Hematopoietic multipotent progenitor cell treated with erythropoietin and hydrocortisone succinate and interleukin-3 and kit ligand, for 8 days (in vitro differentiated cells): ENCODE measurements around the gene TMEM273.

Experiments
- DNase-seq: peaks from one replicate; pipeline ENCODE4 v3.0.0-alpha.2; 2015

The TMEM273 gene

GRCh38 chr10:49175587-49176309, 12.4 kb downstream of the TMEM273 start:
- no peak for DNase-seq

DNA sequence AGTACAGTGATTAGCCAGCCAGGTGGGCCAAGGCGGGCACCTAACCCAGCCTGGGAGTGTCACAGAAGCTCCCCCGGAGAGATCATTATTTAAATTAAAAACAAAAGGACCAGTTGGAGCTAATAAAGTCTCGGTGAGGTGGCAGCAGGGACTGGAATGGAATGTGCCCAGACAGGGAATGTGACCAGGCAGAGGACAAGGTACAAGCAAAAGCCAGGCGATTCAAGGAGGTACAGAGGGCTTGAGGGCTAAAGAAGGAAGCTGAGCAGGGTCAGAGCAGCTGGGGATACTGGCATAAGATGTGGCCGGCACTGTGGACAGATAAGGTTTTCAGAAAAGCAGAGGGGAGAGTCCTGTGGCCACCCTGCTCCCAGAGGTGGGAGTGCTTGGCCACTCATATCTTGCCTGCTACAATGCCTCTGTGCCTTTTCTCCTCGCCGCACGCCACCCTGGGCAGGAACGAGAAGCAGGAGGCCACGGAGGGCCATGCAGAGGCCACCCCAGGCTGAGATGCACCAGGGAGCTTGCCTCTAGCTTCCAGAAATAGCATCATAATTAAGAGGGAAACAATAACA, 13.2 kb downstream of the TMEM273 start:
- no peak for DNase-seq

DNA sequence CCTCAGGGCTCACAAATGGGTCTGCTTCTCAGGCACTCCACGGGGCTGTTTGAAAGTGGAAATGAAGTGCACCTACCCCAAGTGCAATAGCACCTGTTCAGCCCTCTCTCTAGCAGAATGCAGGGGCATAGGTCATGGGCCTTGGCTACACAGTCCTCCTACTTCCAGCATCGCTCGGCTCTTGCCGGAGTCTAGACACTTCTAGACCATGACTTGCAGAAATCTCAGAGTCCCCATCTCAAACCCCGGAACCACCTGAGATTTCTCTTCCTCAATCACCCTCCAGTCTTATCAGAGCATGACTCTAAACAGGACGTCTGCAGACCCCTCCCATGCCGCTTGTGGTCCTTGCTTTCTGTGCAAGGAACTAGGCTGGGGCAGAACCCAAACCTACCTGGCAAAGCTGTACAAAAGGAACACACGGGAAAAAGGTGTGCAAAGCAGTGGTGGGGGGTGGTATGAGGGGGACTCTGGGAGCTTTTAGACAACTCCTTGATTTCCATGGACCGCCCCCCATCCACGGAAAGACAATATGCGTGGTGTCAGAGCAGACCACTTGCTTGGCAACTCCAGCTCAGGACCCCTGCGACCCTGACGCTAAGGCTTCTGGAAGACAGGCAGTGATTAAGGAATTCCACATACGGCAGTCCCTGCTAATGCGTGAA, 13.8 kb downstream of the TMEM273 start:
- DNase-seq = no peak

DNA sequence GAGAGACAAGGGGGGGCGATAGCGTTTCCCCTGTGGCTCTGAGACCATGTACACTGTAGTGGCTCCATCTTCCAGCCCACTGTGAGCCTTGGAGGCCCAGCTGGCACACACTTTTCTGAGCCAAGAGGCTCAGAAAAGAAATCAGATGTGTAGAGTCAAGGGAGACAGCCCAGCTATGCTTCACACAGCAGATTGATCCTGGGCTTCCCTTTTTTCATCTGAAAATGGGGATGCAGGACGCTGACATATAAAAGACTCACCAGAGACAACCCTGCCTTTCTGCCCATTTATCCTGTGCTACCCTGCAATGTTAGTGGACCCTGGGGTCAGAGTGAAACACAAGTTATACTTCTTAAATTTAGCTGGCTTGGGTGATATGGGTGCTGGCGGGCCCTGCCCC, 14.3 kb downstream of the TMEM273 start:
- DNase-seq = no peak

DNA sequence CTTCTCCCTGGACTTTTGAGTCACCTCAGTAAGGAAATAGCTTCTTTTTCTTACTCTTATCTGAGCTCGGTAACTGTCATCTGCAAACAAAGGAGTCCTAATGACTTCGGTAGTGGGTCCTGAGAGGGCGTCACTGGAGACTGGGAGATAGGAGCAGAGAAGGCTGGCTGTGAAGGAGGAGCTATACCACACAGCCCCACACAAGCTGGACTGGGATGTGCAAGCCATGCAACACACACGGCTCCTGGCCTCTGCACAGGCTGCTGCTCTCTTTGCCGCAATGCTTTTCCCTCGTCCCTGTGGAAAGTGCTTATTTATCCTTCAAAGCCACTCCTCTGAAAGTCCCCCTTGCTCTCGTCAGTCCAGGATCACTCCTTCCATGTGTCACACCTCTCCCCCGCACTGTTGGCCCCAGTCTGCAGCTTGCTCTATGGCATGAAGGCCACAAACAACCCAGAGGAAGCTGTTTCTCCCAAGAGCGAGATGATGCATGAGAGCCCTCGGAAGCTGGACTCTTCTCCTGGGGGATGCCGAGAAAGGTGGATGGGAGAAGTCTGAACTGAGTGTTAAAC, 14.9 kb downstream of the TMEM273 start:
- no peak for DNase-seq

DNA sequence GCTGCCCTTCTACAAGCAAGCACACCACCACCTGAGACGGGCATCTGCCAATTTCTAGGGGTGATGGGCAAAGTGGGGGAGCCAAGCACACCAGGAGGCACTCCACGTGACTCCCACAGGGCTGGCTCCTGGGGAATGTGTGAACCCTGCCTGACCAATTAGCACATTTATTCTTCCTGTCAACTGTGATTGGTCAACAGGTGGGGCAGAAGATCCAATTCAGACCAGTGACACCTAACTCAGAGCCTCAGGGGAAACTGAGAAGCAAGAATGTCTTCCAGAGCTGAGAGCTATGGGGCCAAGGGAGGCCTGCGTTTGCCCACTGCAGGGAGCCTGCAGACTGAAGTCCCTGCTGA, 15.4 kb downstream of the TMEM273 start:
- no peak for DNase-seq

DNA sequence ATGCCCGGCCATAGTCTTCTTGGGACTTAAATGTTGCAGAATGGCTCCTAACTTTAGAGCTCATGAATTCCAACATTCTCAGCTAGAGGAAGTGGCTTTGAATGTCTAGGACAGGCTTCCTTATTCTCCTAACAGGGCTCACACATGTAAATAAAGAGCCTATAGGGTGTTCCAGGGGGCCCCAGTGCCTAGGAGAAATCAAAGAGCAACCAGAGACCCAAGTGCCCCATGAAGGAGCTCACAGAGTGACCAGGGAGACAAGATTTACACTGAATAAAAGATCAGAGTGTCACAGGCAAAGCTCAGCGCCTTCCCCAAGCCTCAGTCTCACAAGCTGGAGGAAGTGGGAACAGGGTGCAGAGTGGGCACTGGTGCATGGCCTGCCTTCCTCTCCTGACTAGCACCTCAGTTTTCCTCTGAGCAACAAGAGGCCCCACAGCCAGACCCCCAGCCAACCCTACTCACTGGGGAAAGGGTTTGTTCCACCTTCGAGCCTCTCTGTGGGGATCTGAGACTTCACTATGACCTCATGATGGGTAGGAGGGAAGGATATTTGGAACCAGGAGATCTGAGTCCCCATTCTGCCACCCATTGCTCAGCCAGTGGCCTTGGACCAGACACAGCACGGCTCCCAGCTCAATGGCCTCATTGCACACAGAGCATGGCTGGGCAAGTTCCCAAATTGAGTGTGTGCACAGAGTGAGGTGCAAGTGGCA, 16.0 kb downstream of the TMEM273 start:
- no peak for DNase-seq

GRCh38 chr10:49171326-49172060, 16.7 kb downstream of the TMEM273 start:
- no peak for DNase-seq

DNA sequence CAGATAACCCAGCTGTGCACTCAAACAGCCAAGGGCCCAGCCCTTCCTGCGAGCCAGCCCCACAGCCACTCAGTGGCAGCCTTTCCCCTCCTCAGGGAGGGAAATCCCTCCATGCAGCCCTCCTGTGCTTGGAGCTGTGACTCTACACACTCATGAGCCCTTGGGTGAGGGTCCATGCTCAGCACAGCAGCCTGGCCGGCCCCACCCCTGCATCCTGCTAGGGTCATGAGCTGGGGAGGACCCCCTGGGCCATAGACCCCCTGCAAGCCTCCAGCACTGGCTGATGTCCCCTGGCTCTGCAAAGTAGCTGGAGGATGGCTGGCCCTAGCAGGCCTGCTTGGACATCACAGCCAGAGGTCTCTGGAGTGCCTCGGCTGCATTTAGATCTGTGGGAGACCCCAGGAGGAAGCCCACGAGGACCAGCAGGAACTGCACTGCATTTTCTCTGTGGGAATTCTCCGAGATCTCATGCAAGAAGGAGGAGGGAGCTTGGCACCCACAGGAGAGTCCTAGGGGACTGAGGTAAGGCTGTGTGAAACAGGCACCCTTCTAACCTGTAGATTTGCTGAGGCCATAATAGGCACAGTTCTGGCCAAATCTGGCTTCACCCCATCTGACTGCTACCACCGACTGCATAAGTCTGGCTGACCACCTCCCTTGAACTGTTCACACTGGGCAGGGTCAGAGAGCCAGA, 17.4 kb downstream of the TMEM273 start:
- no peak for DNase-seq

GRCh38 chr10:49169776-49170175, 18.4 kb downstream of the TMEM273 start:
- DNase-seq = no peak

DNA sequence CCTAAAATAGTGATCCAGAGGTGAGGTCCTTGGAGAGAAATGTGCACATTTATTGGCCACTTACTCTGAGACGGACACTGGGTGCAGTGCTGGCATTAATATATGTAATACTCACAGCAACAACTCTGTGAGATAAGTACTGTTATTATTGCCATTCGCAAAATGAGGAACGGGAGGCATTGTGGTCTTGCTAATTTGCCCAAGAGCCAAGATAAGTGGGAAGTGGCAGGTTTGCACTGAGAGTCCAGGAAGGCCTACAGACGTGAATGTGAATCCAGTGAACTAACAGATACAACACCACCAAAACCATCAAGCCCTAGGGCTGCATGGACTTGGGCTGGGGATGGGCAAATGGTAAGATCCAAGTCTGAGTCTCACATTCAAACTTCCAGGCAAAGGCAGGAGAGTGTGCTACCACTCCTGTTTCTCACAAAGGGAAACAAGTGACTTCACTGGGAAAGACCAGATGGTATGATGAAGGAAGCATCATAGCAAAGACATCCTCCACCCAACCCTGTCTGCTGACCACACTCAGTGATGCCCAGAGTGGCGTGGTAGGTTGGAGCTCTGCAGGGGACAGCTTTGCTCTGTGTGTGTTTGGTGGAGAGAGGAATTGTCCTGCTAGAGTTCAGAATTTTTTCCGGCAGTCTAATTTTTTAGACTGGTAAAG, 19.2 kb downstream of the TMEM273 start:
- no peak for DNase-seq

DNA sequence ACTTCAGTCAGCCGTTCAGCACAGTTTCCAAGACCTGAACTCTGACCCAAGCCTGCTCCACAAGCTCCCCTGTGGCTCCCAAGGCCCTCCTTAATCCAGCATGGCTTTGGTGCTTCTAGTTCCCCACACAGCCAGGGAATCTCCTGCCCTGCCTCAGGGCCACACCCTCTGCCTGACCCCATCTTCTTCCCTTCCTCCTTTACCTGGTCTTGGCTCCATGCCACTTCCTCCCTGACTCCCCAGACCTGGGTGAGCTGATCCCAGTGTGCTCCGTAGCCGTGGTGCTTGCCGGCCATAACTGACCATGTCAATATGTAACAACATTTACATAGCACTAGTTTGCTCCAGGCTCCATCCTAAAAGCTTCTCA, 20.0 kb downstream of the TMEM273 start:
- DNase-seq = no peak

- no peak for DNase-seq
These were observed 20.6 kb downstream of the TMEM273 start for GRCh38 chr10:49167425-49168170.

DNA sequence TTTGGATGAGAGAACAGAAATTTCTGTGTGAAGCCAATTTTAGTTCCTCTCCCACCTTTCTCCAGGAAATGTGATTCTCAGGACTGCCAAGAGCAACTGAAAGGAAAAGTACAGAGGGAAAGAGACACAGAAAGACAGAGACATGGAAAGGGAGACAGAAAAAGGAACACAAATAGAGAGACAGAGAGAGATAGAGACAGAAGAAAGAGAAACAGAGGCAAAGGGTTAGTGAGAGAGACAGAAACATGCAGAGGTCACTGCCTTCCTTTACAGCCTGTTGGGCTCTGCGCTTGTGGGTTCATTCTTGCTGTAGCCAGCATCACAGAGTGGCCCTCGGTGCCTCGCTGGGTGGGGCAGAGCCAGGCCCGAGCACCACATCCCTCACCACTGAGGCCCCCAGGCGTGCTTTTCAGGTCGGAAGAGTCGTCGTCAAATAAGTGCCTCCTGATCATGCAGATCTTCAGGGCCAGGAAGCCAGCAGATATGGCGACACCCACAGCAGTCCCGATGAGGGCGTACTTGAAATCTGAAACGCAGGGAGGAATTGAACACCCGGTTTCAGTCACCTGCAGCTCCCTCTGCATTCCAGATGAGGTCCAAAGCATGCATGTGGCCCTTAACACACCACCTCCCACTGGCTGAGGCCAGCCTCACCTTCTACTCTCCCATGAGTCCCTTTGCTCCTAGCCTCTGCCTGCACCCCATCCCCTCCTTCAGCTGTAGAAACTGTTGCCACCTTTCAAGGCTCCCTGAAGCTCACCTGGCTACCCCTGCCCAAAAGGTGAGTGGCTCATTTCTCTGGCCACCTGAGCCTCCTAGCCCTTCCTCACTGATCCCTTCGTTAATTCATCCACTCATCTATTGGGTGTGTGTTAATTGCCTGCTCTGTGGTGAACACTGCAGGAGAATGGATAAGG, 21.4 kb downstream of the TMEM273 start:
- DNase-seq = no peak

DNA sequence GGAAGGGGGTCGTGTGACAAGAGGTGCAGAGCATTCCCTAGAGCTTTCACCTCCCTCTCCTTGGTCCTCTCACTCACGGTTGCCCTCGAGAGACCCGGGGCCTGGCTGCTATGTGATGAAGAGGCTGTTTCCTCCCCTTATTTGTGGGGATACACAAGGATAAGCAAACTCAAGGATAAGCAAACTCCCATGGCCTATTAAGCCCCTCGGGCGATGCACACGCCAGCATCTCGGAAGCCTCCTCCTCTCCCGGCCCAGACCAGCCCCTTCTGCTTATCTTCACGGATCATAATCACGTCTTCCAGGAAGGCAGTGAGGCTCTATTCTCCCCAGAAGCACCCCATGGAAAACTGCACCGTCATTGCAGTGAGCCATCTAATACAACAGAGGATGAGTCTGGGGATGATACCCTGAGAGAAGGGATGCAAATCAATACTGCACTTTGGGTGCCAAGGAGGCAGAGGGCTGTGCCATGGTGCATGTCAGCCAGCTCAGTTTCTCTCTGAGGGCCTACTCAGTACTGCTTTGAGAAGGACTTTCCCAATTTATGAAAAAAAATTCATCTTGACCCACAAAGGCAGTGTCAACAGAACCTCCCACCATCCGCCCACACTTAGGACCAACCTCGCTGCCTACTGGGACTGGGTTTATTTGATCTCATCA, 22.2 kb downstream of the TMEM273 start:
- no peak for DNase-seq

- no peak for DNase-seq
These were observed 22.9 kb downstream of the TMEM273 start for GRCh38 chr10:49165259-49165658.

DNA sequence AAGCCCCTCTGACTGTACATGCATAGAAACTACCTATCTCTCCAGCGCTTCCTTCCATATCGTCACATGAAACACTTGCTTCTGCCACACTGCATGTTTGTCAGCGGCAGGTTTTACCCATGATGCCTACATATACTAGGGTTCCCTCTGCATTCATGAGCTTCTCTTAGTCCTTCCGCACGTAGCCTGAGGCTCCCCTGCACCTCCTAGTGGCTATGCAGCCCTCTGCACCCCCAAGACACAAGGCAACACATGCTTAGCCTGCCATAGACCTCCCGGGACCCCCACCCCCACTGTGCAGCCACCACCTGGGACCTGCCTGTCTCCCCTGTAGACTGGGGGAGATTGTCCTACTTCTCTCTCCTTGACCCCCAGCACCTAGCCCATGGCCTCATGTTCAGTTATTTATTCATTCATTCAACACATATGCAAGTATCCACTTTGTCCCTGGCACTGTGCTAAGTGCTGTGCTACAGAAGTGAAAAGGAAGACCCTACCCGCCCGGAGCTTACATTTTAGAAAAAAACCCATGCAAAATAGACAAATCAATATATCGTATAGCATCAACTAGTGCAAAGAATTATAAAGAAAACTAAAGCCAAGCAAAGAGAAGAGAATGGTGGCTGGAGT, 23.5 kb downstream of the TMEM273 start:
- DNase-seq = peak; percentile 62

DNA sequence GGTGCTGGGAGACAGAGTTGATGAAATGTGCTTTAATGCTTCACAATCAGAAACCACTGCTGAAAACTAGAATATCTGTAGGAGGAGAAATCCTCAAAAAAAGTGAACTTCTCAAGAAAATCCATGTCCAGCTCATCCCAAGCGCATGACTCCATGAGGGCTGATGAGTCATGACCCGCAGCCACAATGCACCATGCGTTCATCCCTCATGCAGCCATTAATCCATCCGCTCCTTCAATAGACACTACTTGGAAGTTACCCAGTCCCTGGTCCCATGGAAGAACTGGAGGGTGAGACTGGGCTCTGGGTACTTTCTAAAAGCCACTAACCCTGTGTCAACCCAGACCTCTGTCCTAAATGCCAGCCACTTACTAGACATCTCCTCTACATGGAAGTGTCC, 24.4 kb downstream of the TMEM273 start:
- DNase-seq = no peak
